Measurements from ENCODE around the gene TCP10L. TPM values are rescaled to one million over a fixed set of nuclear protein-coding genes. Genes with fewer than 3 reads are reported as not detected.

Gene TCP10L
- total and polyA plus RNA-seq, 2 of the 4 experiments (the other 2 are of a cell fraction): 0.09 TPM; not detected in 1

- no peak overlapping the region for H3K4me2 ChIP-seq (ENCODE audit: low read depth, low read length)
- no peak overlapping the region for H3K14ac ChIP-seq (replicated peaks; ENCODE audit: low read depth, low read length)
- POLR2A ChIA-PET (ENCODE audit: unreplicated experiment): no interaction called here
- H4K5ac ChIP-seq (ENCODE audit: low read depth, low read length): no peak overlapping the region
- H2BK120ac ChIP-seq (ENCODE audit: low read depth, low read length): no peak overlapping the region
- no peak overlapping the region for H2BK20ac ChIP-seq (ENCODE audit: low read depth, low read length)
- BruUV-seq (replicated peaks): no TSS peak
- no peak overlapping the region for H2AK9ac ChIP-seq (replicated peaks; ENCODE audit: low read depth, low read length, poor library complexity)
- dilution Hi-C loops (cut with HindIII; ENCODE audit: low sequenced_read_pairs, unreplicated experiment): no loop called here
- TF ChIP-seq NFE2L2 (IDR thresholded peaks at IDR 0.05; ENCODE audit: low read depth, low read length) (no peak), MXI1 (IDR thresholded peaks at IDR 0.05; ENCODE audit: borderline replicate concordance, low read depth, low read length) (no peak), RAD21 (IDR thresholded peaks at IDR 0.05; ENCODE audit: low read length) (no peak), CHD1 (IDR thresholded peaks at IDR 0.05; ENCODE audit: low read depth, low read length) (no peak), CTCF (conservative IDR thresholded peaks at IDR 0.05; ENCODE audit: low read depth, low read length) (no peak), ELK1 (IDR thresholded peaks at IDR 0.05; ENCODE audit: borderline replicate concordance, low read depth, low read length) (no peak), RCOR1 (IDR thresholded peaks at IDR 0.05; ENCODE audit: insufficient replicate concordance, low read length) (no peak), POLR2A (IDR thresholded peaks at IDR 0.05; ENCODE audit: low read depth, low read length) (no peak), SMC3 (IDR thresholded peaks at IDR 0.05; ENCODE audit: low read depth, low read length) (no peak), CEBPB (IDR thresholded peaks at IDR 0.05; ENCODE audit: low read depth, low read length) (no peak), USF2 (IDR thresholded peaks at IDR 0.05; ENCODE audit: low read depth, low read length) (no peak), RFX5 (IDR thresholded peaks at IDR 0.05; ENCODE audit: low read depth, low read length) (no peak), FOS (IDR thresholded peaks at IDR 0.05; ENCODE audit: low read depth, low read length) (no peak), MAFK (IDR thresholded peaks at IDR 0.05; ENCODE audit: low read depth, low read length) (no peak), MAZ (IDR thresholded peaks at IDR 0.05; ENCODE audit: borderline replicate concordance, low read depth, low read length) (no peak), BHLHE40 (IDR thresholded peaks at IDR 0.05; ENCODE audit: low read depth, low read length) (no peak)
- no peak overlapping the region for H2BK15ac ChIP-seq (ENCODE audit: low read depth, low read length)
- H3K18ac ChIP-seq (ENCODE audit: low read depth, low read length): no peak overlapping the region
- no peaks in the 10 kb centered on the region for H3K79me1 ChIP-seq (ENCODE audit: low read depth in 1 of 2, low read length in 2 of 2)
- no peak overlapping the region for H3K9ac ChIP-seq (ENCODE audit: low read depth, low read length)
- no peak overlapping the region for H4K91ac ChIP-seq (ENCODE audit: insufficient read depth, low read depth, low read length)
- WGBS, 2 experiments (ENCODE audit: extremely low coverage in 2 of 2, insufficient read length in 1 of 2): no CpG with 5 or more reads among the region's 4 CpGs
- no peaks in the 10 kb centered on the region for H3K9me3 ChIP-seq (ENCODE audit: control insufficient read depth, insufficient read depth, low read length)
- no peaks in the 10 kb centered on the region for H3K9me1 ChIP-seq (ENCODE audit: insufficient read depth, low read length)
- H4K20me1 ChIP-seq (ENCODE audit: insufficient read depth, low read length): no peaks in the 10 kb centered on the region
- no peak overlapping the region for H3K56ac ChIP-seq (ENCODE audit: extremely low read depth, insufficient read depth, low read length)
- H2AK5ac ChIP-seq (ENCODE audit: low read depth, low read length): no peak overlapping the region
- no peak overlapping the region for H3K23ac ChIP-seq (ENCODE audit: low read depth, low read length)
- ATAC-seq (ENCODE audit: low read depth): no peak
- H2AFZ ChIP-seq (replicated peaks; ENCODE audit: low read length, poor library complexity): no peak overlapping the region
- H2BK5ac ChIP-seq (ENCODE audit: low read depth, low read length, poor library complexity, severe bottlenecking): no peak overlapping the region
- H3K4me1 ChIP-seq (ENCODE audit: control insufficient read depth, insufficient read depth, low read length): no peaks in the 10 kb centered on the region
- in situ Hi-C loops (cut with MboI; ENCODE audit: low sequenced_read_pairs): no loop called here
- no peak overlapping the region for H3K27ac ChIP-seq (ENCODE audit: insufficient read depth, low read length)
- intact Hi-C loops (cut with micrococcal nuclease): no loop called here
- DNase-seq: no peak
- CTCF ChIA-PET: no interaction called here
- H3K27me3 ChIP-seq (ENCODE audit: control insufficient read depth, insufficient read depth, low read length): no peaks in the 10 kb centered on the region
- H3K4ac ChIP-seq (ENCODE audit: low read depth, low read length): no peak overlapping the region
- H4K8ac ChIP-seq (ENCODE audit: low read depth in 2 of 2, low read length in 2 of 2): no peak overlapping the region
- no peaks in the 10 kb centered on the region for H3K36me3 ChIP-seq (ENCODE audit: control insufficient read depth, insufficient read depth, low read length)
- H3K4me3 ChIP-seq (ENCODE audit: insufficient read depth, low read depth, low read length): no peak overlapping the region
These were observed 40.6 kb downstream of the TCP10L start for GRCh38 chr21:32544697-32545096.

Measured in IMR-90 (cell line).